Gastrocnemius medialis (tissue), 4 donors: Measurements from ENCODE around the gene MYO15A. TPM values are rescaled to one million over a fixed set of nuclear protein-coding genes. Genes with fewer than 3 reads are reported as not detected.

ENCODE experiments used
- ATAC-seq, 2 donors: fragments of 150-250 bp; one replicate each; pipeline ENCODE4 v1.9.1; 2016
- DNase-seq, 2 donors: peaks; one replicate each; pipeline ENCODE4 v3.0.0-alpha.2; 2019
- H3K27ac ChIP-seq, 4 donors: fragments of 200-600 bp; sonication (generic); 1 replicate in 1 of 4; 2 replicates in 3 of 4; pipeline ENCODE4 v1.5.1; 2016 to 2018; ENCODE audit warnings: mild to moderate bottlenecking in 2 of 4, moderate library complexity in 1 of 4
- H3K27me3 ChIP-seq, 3 donors: fragments of 200-600 bp; sonication (generic) in 2 of 3; 1 replicate in 1 of 3; 2 replicates in 2 of 3; pipeline versions ENCODE4 v1.5.1 to v1.6.0; 2016 to 2019; ENCODE audit warnings: mild to moderate bottlenecking in 1 of 3, moderate library complexity in 1 of 3
- H3K36me3 ChIP-seq, 2 donors: fragments of 200-600 bp; sonication (generic) in 1 of 2; one replicate each; pipeline ENCODE4 v1.5.1; 2017 to 2018
- H3K4me1 ChIP-seq, 2 donors: fragments of 200-600 bp; sonication (generic) in 1 of 2; one replicate each; pipeline ENCODE4 v1.5.1; 2016 to 2017; ENCODE audit warnings: mild to moderate bottlenecking in 2 of 2
- H3K4me3 ChIP-seq, 4 donors: fragments of 200-600 bp; sonication (generic) in 3 of 4; 1 replicate in 1 of 4; 2 replicates in 3 of 4; pipeline ENCODE4 v1.5.1; 2016 to 2019; ENCODE audit warnings: mild to moderate bottlenecking in 2 of 4
- H3K9me3 ChIP-seq, 3 donors: fragments of 200-600 bp; sonication (generic) in 2 of 3; 1 replicate in 1 of 3; 2 replicates in 2 of 3; pipeline ENCODE4 v1.5.1; 2016 to 2019
- POLR2A ChIP-seq, 2 donors: fragments of 450-650 bp; IDR thresholded peaks; one replicate each; pipeline ENCODE4 v1.6.1; 2017; ENCODE audit warnings: antibody characterized with exemption in 2 of 2, mild to moderate bottlenecking in 2 of 2, moderate library complexity in 2 of 2
- in situ Hi-C, 4 donors: fragments of 200-750 bp; cut with MboI; loops; one replicate each; pipeline versions ENCODE4 v1.15.0 to v1.8.0; 2017; ENCODE audit warnings: low sequenced_read_pairs in 4 of 4
- intact Hi-C: fragments of 100-400 bp; cut with DNase I; formaldehyde crosslinking; loops from one replicate; pipeline ENCODE4 v1.15.1; 2023; ENCODE audit warnings: low total_unique reads
- total RNA-seq, 4 donors: library from RNA; depleted of rRNA; stranded (reverse); fragments of >200 nt; gene quantifications; one replicate each; pipeline versions ENCODE4 v1.1.0 to v1.2.3, GENCODE V29; 2016
- TF ChIP-seq, protein P1 (sequence below), 5 experiments: fragments of 450-650 bp in 3 of 5; fragments of 200-600 bp in 2 of 5; sonication (generic) in 2 of 5; IDR thresholded peaks in 4 of 5; conservative IDR thresholded peaks in 1 of 5; 1 replicate in 4 of 5; 2 replicates in 1 of 5; pipeline ENCODE4 v1.5.1; 2016 to 2019; ENCODE audit warnings: antibody characterized with exemption in 5 of 5, mild to moderate bottlenecking in 3 of 5, moderate library complexity in 3 of 5

MYO15A gene
- total RNA-seq, 4 donors from 2014 or later, result 0.04 to 0.70 (median 0.31) TPM; not detected in 1

- H3K4me1 ChIP-seq, result no peaks in the 10 kb centered on the region
- no peak for TF ChIP-seq POLR2A (IDR thresholded peaks at IDR 0.05)
- TF ChIP-seq, protein P1, sequence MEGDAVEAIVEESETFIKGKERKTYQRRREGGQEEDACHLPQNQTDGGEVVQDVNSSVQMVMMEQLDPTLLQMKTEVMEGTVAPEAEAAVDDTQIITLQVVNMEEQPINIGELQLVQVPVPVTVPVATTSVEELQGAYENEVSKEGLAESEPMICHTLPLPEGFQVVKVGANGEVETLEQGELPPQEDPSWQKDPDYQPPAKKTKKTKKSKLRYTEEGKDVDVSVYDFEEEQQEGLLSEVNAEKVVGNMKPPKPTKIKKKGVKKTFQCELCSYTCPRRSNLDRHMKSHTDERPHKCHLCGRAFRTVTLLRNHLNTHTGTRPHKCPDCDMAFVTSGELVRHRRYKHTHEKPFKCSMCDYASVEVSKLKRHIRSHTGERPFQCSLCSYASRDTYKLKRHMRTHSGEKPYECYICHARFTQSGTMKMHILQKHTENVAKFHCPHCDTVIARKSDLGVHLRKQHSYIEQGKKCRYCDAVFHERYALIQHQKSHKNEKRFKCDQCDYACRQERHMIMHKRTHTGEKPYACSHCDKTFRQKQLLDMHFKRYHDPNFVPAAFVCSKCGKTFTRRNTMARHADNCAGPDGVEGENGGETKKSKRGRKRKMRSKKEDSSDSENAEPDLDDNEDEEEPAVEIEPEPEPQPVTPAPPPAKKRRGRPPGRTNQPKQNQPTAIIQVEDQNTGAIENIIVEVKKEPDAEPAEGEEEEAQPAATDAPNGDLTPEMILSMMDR (IDR thresholded peaks at IDR 0.05 in 4 of 5, conservative IDR thresholded peaks at IDR 0.05 in 1 of 5), result no peak
- peaks cover 0 to 20% of the 10 kb centered on the region in 2 donors for H3K36me3 ChIP-seq
- no peaks in the 10 kb centered on the region for H3K9me3 ChIP-seq
- no peak for DNase-seq
- H3K27me3 ChIP-seq, result no peaks in the 10 kb centered on the region
- in situ Hi-C loops, result no loop called here
- no peak overlapping the region for H3K4me3 ChIP-seq
- intact Hi-C loops, result no loop called here
- H3K27ac ChIP-seq, result no peak overlapping the region
- ATAC-seq, result no peak
Observed at GRCh38 chr17:18109935-18110485, 1.5 kb downstream of the MYO15A start.

DNA sequence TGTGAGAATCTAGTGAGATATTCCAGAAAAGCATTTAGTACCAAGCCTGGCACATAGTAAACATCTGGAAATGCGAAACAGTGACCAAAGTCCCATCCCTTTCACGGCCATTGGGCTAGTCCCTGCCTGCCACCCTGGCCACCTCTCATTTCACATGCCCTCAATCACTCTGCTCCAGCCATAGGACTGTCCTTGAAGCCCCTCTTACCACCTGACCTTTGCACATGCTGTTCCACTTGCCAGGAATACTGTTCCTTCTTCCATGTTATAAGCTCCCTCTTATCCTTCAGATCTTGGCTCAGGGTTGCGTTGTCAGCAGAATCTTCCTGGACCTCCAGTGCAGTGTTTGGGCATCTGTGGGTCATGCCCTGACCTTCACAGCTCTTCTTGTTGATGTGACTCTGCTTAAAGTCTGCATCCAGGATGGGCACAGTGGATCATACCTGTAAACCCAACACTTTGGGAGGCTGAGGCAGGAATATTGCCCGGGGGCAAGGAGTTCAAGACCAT is 2.1 kb downstream of the MYO15A start:
- DNase-seq (no peak), ATAC-seq (no peak)
- H3K27ac ChIP-seq, result no peak overlapping the region
- H3K36me3 ChIP-seq, result peaks cover 0 to 15% of the 10 kb centered on the region in 2 donors
- intact Hi-C loops (no loop called here), in situ Hi-C loops (no loop called here)
- no peaks in the 10 kb centered on the region for H3K4me1 ChIP-seq
- no peaks in the 10 kb centered on the region for H3K27me3 ChIP-seq
- no peak overlapping the region for H3K4me3 ChIP-seq
- TF ChIP-seq, protein P1 (IDR thresholded peaks at IDR 0.05 in 4 of 5, conservative IDR thresholded peaks at IDR 0.05 in 1 of 5), result no peak
- no peak for TF ChIP-seq POLR2A (IDR thresholded peaks at IDR 0.05)
- no peaks in the 10 kb centered on the region for H3K9me3 ChIP-seq

DNA sequence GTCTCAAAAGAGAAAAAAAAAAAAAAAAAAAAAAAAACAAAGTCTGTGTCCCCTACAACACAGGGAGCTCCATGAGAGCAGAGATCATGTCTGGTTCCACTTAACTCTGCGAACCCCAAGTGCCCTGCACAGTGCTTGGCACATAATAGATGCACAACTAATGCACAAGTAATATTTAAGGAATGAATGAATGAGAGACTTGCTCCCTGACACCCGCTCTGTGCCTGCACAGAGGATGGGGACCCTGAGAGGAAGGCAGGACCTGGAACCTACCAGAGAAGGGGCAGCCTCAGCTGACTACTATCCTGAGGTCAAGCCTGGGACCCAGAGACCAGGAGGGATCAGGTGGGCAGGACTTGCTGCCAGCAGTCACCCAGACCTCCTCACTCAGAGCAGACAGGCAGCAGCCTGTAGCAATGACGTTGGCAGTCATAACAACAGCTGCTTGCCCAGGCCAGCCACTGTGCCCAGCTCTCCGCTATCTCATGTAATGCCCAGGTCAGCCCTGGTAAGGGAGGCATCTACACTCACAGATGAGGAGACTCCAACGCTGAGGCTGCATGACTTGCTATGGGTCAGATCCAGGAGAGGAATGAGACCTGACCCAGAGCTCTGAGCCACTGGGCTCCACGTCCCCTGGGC is 2.9 kb downstream of the MYO15A start:
- H3K27me3 ChIP-seq, result no peaks in the 10 kb centered on the region
- intact Hi-C loops (no loop called here), in situ Hi-C loops (no loop called here)
- peaks cover 0 to 10% of the 10 kb centered on the region in 2 donors for H3K36me3 ChIP-seq
- H3K4me1 ChIP-seq, result no peaks in the 10 kb centered on the region
- peak; percentile 57 to 69 for ATAC-seq
- H3K4me3 ChIP-seq, result no peak overlapping the region
- TF ChIP-seq, protein P1 (IDR thresholded peaks at IDR 0.05 in 4 of 5, conservative IDR thresholded peaks at IDR 0.05 in 1 of 5), result no peak
- no peak for TF ChIP-seq POLR2A (IDR thresholded peaks at IDR 0.05)
- no peak overlapping the region for H3K27ac ChIP-seq
- peak in 1 of 2 donors; percentile 32 for DNase-seq
- H3K9me3 ChIP-seq, result no peaks in the 10 kb centered on the region

- TF ChIP-seq POLR2A (IDR thresholded peaks at IDR 0.05), result no peak
- TF ChIP-seq, protein P1 (IDR thresholded peaks at IDR 0.05 in 4 of 5, conservative IDR thresholded peaks at IDR 0.05 in 1 of 5), result no peak
- no peaks in the 10 kb centered on the region for H3K27me3 ChIP-seq
- in situ Hi-C loops (no loop called here), intact Hi-C loops (no loop called here)
- ATAC-seq (no peak), DNase-seq (no peak)
- no peaks in the 10 kb centered on the region for H3K36me3 ChIP-seq
- no peak overlapping the region for H3K27ac ChIP-seq
- H3K4me3 ChIP-seq, result no peak overlapping the region
- H3K9me3 ChIP-seq, result no peaks in the 10 kb centered on the region
- H3K4me1 ChIP-seq, result peaks cover 3 to 14% of the 10 kb centered on the region in 2 donors
Observed at GRCh38 chr17:18115517-18115916, 7.0 kb downstream of the MYO15A start.
